KMS-11 (cell line): Measurements from ENCODE around the gene KHK.

Experiments used
- H2AFZ ChIP-seq: fragments of 200-600 bp; sonication (generic); 2 replicates; pipeline ENCODE4 v1.6.1; 2016; ENCODE audit warnings: antibody characterized with exemption, mixed run types, low read depth
- H3K27ac ChIP-seq: fragments of 200-600 bp; sonication (generic); 2 replicates; pipeline ENCODE4 v1.6.1; 2016; ENCODE audit warnings: mild to moderate bottlenecking, mixed run types
- H3K27me3 ChIP-seq: fragments of 200-600 bp; sonication (generic); 2 replicates; pipeline ENCODE4 v1.6.1; 2017; ENCODE audit warnings: mild to moderate bottlenecking, low read depth, mixed run types, moderate library complexity; ENCODE audit not compliant: insufficient read depth
- H3K36me3 ChIP-seq: fragments of 200-600 bp; sonication (generic); 2 replicates; pipeline ENCODE4 v1.6.1; 2017; ENCODE audit warnings: mild to moderate bottlenecking, mixed run types; ENCODE audit not compliant: insufficient read depth
- H3K4me1 ChIP-seq: fragments of 200-600 bp; sonication (generic); 2 replicates; pipeline ENCODE4 v1.6.1; 2016; ENCODE audit warnings: mild to moderate bottlenecking, low read depth, mixed run types; ENCODE audit not compliant: poor library complexity, severe bottlenecking
- H3K4me2 ChIP-seq: fragments of 200-600 bp; sonication (generic); 2 replicates; pipeline ENCODE4 v1.7.0; 2016; ENCODE audit warnings: mild to moderate bottlenecking, mixed run types
- H3K4me3 ChIP-seq: fragments of 200-600 bp; sonication (generic); IDR thresholded peaks from 2 replicates; pipeline ENCODE4 v1.6.1; 2017; ENCODE audit warnings: low read depth, low read length, mixed read lengths; ENCODE audit not compliant: insufficient read depth
- H3K79me2 ChIP-seq: fragments of 200-600 bp; sonication (generic); 2 replicates; pipeline ENCODE4 v1.6.1; 2016; ENCODE audit warnings: low read depth, mixed run types; ENCODE audit not compliant: insufficient read depth
- H3K9ac ChIP-seq: fragments of 200-600 bp; sonication (generic); 2 replicates; pipeline ENCODE4 v1.6.1; 2016; ENCODE audit warnings: mild to moderate bottlenecking, mixed run types
- H4K20me1 ChIP-seq: fragments of 200-600 bp; sonication (generic); 2 replicates; pipeline ENCODE4 v1.6.1; 2016; ENCODE audit warnings: mild to moderate bottlenecking, mixed run types; ENCODE audit not compliant: insufficient read depth
- CTCF ChIP-seq: fragments of 200-600 bp; sonication (generic); conservative IDR thresholded peaks from 2 replicates; pipeline ENCODE4 v1.6.1; 2017; ENCODE audit warnings: low read depth, mild to moderate bottlenecking, antibody characterized with exemption, low read length, moderate library complexity, mixed read lengths

KHK gene

GRCh38 chr2:27081984-27082772 is 4.4 kb upstream of the KHK start:
- Histone ChIP-seq H3K4me2 (peak overlapping the region; percentile 90), H3K4me1 (peaks cover 9% of the 10 kb centered on the region), H3K4me3 (peak overlapping the region; percentile 47), H4K20me1 (no peaks in the 10 kb centered on the region), H3K27me3 (peaks cover 8% of the 10 kb centered on the region), H3K36me3 (no peaks in the 10 kb centered on the region), H2AFZ (peak overlapping the region; percentile 65), H3K9ac (peak overlapping the region; percentile 19; the same call in 1 of the 2 replicates), H3K27ac (peak overlapping the region; percentile 67; the same call in 1 of the 2 replicates), H3K79me2 (no peaks in the 10 kb centered on the region)
- no peak for TF ChIP-seq CTCF

GRCh38 chr2:27082773-27083409 is 3.7 kb upstream of the KHK start:
- peaks cover under 1% of the 10 kb centered on the region; the same call in 1 of the 2 replicates for H3K27me3 ChIP-seq
- H2AFZ ChIP-seq: no peak overlapping the region
- H3K9ac ChIP-seq: no peak overlapping the region
- no peaks in the 10 kb centered on the region for H3K79me2 ChIP-seq
- TF ChIP-seq CTCF: no peak
- H3K4me2 ChIP-seq: no peak overlapping the region
- no peaks in the 10 kb centered on the region for H4K20me1 ChIP-seq
- H3K27ac ChIP-seq: no peak overlapping the region
- H3K4me3 ChIP-seq: no peak overlapping the region
- peaks cover 16% of the 10 kb centered on the region for H3K4me1 ChIP-seq
- no peaks in the 10 kb centered on the region for H3K36me3 ChIP-seq

GRCh38 chr2:27083410-27084296 is 2.9 kb upstream of the KHK start:
- Histone ChIP-seq H3K4me1 (peaks cover 18% of the 10 kb centered on the region), H3K27ac (no peak overlapping the region), H3K4me2 (no peak overlapping the region), H3K36me3 (no peaks in the 10 kb centered on the region), H3K4me3 (no peak overlapping the region), H2AFZ (no peak overlapping the region), H3K27me3 (no peaks in the 10 kb centered on the region), H4K20me1 (no peaks in the 10 kb centered on the region), H3K79me2 (no peaks in the 10 kb centered on the region), H3K9ac (no peak overlapping the region)
- TF ChIP-seq CTCF: no peak

- Histone ChIP-seq H3K36me3 (no peaks in the 10 kb centered on the region), H3K4me2 (peak overlapping the region; percentile 68; the same call in 1 of the 2 replicates), H3K4me3 (no peak overlapping the region), H3K79me2 (no peaks in the 10 kb centered on the region), H2AFZ (no peak overlapping the region), H3K27me3 (no peaks in the 10 kb centered on the region), H3K9ac (no peak overlapping the region), H3K4me1 (peaks cover 18% of the 10 kb centered on the region), H4K20me1 (no peaks in the 10 kb centered on the region), H3K27ac (no peak overlapping the region)
- TF ChIP-seq CTCF: no peak
These were observed 2.1 kb upstream of the KHK start for GRCh38 chr2:27084297-27085061.
